Right renal pelvis (tissue), 4 donors: ENCODE data around the gene ZNF335. TPM values are rescaled to one million over a fixed set of nuclear protein-coding genes. Genes with fewer than 3 reads are reported as not detected.
"Not testable (repeated sequence)": the region's sequence is repeated elsewhere in the genome, so short reads cannot be mapped to it uniquely, and the experiment has no call there.

Experiments
- DNase-seq, 4 donors: peaks; one replicate each; pipeline ENCODE4 v3.0.0-alpha.2; 2013; ENCODE audit warnings: low read depth in 4 of 4, low spot score in 3 of 4, missing footprints in 1 of 4
- polyA plus RNA-seq, 4 donors: library from polyadenylated mRNA; unstranded; fragments of 120-200 nt; gene quantifications; one replicate each; pipeline ENCODE4 v1.2.1, GENCODE V29; 2013; ENCODE audit not compliant: insufficient read length in 4 of 4

The ZNF335 gene
- polyA plus RNA-seq, 4 donors = 12.2 to 14.7 (median 12.9) TPM

- peak in 1 of 4 donors; percentile 47 for DNase-seq
These were observed 60.3 kb downstream of the ZNF335 start, which contains the start of gene PLTP for GRCh38 chr20:45911486-45912343. TSS of gene PLTP (minus strand) at chr20:45912155. CDS start at chr20:45911452, 703 bp downstream.

- DNase-seq = peak; percentile 84 to 95 (median 94)
These were observed 61.1 kb downstream of the ZNF335 start for GRCh38 chr20:45910670-45911485.

GRCh38 chr20:45909817-45910669, 62.0 kb downstream of the ZNF335 start:
- no peak for DNase-seq

DNA sequence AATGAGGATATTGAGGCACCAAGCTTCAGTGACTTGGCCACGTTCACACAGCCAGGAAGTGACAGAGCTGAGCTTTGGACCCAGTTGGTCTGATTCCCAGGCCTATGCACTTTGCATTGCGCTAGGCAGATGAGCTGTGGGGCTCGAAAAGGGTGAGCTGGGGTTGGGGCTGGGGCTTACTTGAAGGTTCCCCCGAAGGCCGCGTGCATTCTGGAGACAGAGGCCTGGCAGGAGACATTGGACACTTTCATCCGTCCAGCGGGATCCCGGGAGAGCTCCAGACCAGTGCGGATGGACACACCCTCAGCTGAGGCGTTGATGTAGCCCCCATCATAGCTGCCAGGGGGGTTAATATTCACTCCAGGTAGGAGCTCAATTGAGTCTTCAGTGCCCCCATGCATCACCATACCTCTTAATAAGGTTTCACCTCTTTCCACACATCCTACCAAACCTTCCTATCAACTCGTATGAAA, 62.6 kb downstream of the ZNF335 start:
- no peak for DNase-seq

DNA sequence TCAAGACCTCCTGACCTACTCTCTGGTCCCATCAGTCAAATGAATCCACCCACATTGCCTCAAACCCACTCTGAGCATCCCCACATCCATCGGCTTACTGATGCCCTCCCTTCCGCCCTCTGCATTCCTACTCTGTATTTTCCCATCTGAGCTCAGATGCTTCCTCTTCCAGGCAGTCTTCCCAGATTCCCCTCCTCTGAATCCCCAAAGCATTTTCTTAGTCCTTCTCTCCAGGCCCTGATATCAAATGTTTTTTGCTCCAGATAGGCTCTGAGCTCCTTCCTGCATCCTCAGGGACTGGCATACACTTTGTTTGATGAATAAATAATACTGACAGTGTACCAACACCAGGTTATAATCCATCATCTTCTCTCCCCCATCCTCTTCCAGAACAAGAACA, 63.9 kb downstream of the ZNF335 start:
- no peak for DNase-seq

DNA sequence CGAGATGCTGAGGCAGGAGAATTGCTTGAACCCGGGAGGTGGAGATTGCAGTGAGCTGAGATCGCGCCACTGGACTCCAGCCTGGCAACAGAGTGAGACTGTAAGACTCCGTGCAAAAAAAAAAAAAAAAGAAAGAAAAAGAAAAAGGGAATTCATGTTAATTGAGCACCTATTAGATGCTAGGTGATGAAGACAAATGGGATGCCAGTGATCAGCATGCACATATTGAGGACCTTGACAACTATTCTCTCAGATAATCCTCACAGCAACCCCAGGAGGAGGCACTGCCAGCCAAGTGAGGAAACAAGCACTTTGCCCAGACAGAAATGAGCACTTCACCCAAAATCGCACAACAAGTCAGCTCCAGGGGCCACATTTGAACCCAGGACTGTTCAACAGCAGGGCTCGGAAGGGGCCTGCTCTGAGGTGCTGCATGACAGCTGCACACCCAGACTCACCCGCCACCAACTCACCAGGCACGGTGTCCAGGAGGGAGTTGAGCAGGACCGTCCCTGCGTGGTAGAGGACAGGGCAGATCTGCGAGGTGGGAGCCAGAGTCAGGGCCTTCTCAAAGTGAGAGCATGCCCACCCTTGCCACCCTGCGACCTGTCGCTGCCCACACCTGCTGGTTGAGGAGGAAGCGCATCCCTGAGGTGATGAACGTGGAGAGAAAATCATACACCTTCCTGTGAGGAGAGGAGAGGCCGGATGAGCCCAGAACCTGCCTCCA, 64.6 kb downstream of the ZNF335 start:
- DNase-seq = no peak

DNA sequence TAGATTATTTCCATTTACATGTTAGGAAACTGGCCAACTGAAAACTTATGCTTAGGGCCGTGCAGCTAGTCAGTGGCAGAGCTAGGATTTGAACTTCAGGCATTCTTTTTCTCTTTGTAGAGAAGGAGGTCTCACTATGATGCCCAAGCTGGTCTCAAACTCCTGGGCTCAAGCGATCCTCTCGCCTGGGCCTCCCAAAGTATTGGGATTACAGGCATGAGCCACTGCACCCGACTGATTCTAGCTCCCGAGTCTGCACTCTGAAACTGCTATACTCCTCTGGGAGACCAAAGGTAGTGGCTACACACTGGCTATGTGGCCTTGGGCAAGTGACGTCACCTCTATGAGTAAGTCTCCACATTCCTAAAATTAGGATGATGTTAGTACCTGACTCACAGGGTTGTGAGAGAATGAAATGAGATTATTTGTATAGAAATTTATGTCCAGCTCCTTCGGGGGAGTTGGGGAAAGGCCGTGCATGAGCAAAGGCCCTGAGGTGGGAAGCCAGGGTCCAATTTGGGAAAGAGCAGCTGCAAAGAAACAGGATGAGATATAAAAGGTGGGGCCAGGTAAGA, 66.4 kb downstream of the ZNF335 start:
- no peak for DNase-seq

- no peak for DNase-seq
These were observed 67.2 kb downstream of the ZNF335 start for GRCh38 chr20:45904583-45905504.

GRCh38 chr20:45902199-45902701, 69.8 kb downstream of the ZNF335 start:
- no peak for DNase-seq

- DNase-seq = not testable (repeated sequence)
These were observed 70.7 kb downstream of the ZNF335 start for GRCh38 chr20:45901332-45901731.

DNA sequence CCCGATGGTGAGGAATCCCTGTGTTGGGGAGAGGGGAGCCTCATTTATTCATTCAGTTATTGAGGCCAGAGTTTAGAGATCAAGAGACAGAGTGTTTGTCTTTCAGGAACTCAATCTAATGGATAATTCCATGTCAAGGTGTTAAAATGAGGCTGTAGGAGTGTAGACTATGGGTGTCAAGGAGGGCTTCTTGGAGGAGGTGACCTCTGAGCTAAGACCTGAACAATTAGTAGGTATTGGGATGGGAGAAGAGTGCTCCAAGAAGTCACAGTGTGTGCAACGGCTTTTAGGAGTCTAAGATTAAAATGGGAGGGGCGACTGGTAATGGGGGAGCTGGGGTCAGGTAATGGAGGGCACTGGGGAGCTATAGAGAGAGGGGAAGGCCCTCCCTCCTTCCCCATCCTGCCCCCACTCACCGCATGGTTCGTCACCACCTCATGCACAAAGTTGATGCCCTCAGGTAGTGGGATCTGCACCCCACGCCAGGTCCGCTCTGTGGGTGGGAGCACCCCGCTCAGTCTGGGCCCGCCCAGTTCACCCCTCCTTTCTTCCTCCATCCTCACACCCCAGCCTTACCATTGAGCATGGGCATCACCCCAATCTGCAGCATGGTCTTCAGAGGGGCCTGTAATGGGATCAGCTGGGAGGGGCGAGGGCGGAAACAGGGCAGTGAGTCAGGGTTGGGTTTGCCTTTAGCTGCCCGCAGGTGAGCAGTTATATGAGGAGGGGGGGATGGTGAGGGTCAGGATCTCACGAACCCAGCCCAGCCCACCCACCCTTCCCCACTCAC, 72.8 kb downstream of the ZNF335 start:
- no peak for DNase-seq

Other genes starting within 250 kb of the ZNF335 start
- not detected for gene SPINT4, start 249.9 kb downstream of the ZNF335 start, polyA plus RNA-seq
- gene WFDC3, start 180.3 kb downstream of the ZNF335 start, polyA plus RNA-seq = 1 to 10 TPM; 1.1 to 2.1 (median 1.7) TPM
- gene DNTTIP1, start 180.2 kb downstream of the ZNF335 start, polyA plus RNA-seq = 10 to 100 TPM; 36.4 to 41.9 (median 38.8) TPM
- gene UBE2C, start 159.6 kb downstream of the ZNF335 start, polyA plus RNA-seq = 10 to 100 TPM; 59.9 to 72.1 (median 65.9) TPM
- 1 to 10 TPM in 1 of 4 donors, under 1 TPM in 3; 0.22 to 1.1 (median 0.72) TPM for gene TNNC2, start 144.9 kb downstream of the ZNF335 start, polyA plus RNA-seq
- 10 to 100 TPM; 12.6 to 17.1 (median 14.3) TPM for gene SNX21, start 138.4 kb downstream of the ZNF335 start, polyA plus RNA-seq
- 10 to 100 TPM; 23.2 to 28.9 (median 24.5) TPM for gene ACOT8, start 114.8 kb downstream of the ZNF335 start, polyA plus RNA-seq
- gene ZSWIM3, start 114.6 kb downstream of the ZNF335 start, polyA plus RNA-seq = 1 to 10 TPM; 5.1 to 5.3 (median 5.2) TPM
- 10 to 100 TPM; 13.3 to 15.7 (median 15.3) TPM for gene ZSWIM1, start 91.0 kb downstream of the ZNF335 start, polyA plus RNA-seq
- gene SPATA25, start 84.6 kb downstream of the ZNF335 start, polyA plus RNA-seq = 1 to 10 TPM; 2.8 to 3.8 (median 3.3) TPM
- 1 to 10 TPM; 4.3 to 8.2 (median 5.0) TPM for gene NEURL2, start 81.0 kb downstream of the ZNF335 start, polyA plus RNA-seq
- gene CTSA, start 80.9 kb downstream of the ZNF335 start, polyA plus RNA-seq = 100 to 1,000 TPM; 118 to 137 (median 134) TPM
- gene PLTP, start 60.0 kb downstream of the ZNF335 start, polyA plus RNA-seq = 100 to 1,000 TPM; 143 to 178 (median 150) TPM
- 10 to 100 TPM; 48.2 to 56.2 (median 49.0) TPM for gene PCIF1, start 37.5 kb downstream of the ZNF335 start, polyA plus RNA-seq
- gene MMP9, start 36.7 kb upstream of the ZNF335 start, polyA plus RNA-seq = under 1 TPM; 0.46 to 0.79 (median 0.52) TPM
- 1 to 10 TPM; 1.9 to 2.6 (median 2.2) TPM for gene SLC12A5, start 57.0 kb upstream of the ZNF335 start, polyA plus RNA-seq
- 10 to 100 TPM; 56.9 to 63.8 (median 60.0) TPM for gene NCOA5, start 117.8 kb upstream of the ZNF335 start, polyA plus RNA-seq
- 1 to 10 TPM; 4.5 to 6.9 (median 5.9) TPM for gene CD40, start 146.1 kb upstream of the ZNF335 start, polyA plus RNA-seq